CD4-positive, alpha-beta T cell treated with Interleukin-6 at 100 ng/mL for 8 hours (primary cell): ENCODE results near the gene EIF1AD.
A peak's percentile ranks its signal among the peaks of the same experiment; 100 is the strongest.

Experiments used
- DNase-seq: peaks from one replicate; pipeline ENCODE4 v3.0.0-alpha.2; 2020; ENCODE audit warnings: mixed read lengths, low spot score

The EIF1AD gene

DNA sequence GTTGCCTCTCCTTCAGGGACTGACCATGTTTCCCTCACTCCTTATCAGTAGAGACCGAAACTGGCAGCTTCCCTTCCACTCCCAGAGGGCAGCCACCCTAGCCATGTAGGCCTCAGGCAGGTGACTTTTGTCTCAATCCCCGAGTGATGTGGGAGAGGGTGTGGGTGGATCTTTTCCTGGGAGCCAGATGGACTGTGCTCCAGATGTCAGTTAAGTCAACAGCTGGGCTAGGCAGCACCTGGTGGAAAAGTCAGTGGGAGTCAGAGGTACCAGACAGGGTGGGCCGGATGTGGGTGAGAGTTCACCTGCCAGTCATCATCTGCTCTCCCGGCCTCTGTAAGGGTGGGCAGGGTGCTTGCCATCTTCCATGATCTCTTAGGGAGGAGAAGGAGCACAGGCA, 2.2 kb upstream of the EIF1AD start:
- no peak for DNase-seq

DNA sequence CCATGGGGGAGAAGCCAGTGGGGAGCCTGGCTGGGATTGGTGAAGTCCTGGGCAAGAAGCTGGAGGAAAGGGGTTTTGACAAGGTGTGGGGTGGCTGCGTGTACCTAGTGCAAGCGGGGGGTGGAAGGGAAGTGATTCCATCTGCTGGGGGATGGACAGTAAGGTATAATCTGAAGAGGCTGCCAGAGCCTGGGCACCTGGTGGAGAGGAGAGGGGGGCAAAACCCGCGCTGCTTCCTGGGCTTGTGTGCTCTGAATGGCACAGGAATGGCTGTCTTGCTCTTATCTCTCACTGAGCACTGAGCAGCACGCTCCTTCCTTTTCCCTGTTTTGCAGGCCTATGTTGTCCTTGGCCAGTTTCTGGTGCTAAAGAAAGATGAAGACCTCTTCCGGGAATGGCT, 1.3 kb upstream of the EIF1AD start:
- no peak for DNase-seq

DNA sequence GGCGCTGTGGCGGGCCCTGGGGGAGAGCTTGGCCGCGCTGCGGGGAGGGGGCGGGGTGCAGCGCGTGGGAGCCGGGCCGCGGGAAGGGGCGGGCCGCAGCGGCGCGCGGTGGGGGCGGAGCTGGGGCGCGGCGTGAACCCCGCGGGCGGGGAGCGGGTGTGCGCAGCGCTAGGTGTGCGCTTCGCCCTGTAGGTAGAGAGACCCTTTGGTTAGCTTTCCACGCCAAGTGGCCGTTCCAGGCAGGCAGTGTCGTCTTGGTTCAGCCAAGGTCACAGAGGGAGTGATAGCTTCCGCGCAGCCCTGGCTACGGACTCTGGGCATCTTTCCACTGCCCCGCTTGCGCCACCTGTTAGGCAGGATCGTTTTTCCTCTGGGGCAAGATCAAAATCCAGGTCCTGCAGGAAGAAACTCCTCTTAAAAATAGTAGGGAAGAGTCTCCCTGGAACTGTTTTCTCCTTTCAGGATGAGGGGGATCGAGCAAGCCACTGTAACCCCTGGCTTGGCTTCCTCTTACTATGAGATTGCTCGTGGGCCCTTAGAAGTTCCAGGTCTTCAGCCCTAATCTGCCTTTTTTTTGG, 780 bp upstream of the EIF1AD start:
- DNase-seq: no peak

DNA sequence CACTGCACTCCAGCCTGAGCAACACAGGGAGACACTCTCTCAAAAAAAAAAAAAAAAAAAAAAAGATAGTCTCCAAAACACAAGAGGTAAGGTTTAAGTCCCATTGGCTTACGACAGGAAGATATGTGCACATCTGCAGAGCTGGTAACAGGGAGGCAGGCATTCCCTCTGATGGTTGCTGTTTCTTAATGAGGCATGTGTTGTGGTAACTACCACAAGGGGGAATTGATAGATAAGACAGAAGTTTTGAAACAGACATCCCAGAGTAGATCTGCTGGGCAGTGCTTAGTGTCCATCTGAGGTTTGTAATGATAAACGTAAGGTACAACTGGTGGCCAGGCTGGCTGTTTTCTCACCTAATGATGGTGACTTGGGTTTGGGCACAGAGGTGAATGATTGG, 4.7 kb downstream of the EIF1AD start:
- no peak for DNase-seq

DNA sequence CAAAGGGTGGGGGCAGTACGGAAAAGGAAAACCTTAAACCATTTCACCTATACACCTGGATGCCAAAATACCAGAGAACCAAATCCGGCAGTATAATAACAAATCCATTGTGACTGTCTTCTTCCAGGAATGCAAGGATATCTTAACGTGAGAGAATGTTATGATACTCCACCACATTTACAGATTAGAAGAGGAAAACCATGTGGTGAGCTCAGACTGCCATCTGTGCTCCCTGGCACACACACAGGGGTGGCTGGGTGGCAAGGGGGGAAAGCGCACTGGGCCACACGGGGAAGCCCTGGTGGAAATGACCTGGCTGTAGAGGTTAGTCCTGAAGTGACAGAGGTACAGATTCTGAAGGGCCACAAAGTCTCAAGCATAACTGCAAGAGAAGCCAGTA, 9.9 kb downstream of the EIF1AD start:
- no peak for DNase-seq

DNA sequence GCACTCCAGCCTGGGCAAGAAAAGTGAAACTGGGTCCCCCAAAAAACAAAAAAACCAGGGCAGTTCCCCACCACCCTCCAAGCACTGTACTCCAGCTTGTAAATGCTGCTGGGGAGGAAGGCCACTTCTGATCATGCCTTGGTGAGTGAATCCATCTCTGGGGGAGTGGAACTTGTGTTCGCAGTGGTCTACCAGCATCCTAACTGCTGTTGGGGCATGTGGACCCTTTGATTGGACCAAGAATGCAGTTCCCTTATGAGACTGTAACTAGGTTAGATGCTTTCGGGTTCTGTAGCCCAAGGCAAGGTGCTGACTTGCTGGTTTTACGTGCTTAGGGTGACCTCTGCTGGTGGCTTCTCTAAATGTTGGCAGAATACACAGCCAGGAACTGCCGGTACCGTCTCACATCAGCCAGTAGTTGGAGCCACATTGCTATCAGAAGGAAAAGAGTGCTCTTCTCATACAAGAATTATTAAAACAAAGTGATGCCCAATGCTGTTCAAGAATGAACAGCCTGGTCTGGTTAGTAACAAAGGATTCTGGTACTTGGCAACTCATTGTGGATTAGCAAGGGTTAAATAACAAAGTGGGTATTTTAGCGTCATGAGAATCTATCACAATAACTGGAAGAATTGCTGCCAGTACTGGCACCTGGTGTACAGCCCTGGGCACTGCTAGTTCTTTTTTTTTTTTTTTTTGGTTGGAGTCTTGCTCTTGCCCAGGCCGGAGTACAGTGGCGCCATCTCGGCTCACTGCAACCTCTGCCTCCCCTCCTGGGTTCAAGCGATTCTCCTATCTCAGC, 13.0 kb downstream of the EIF1AD start:
- DNase-seq: peak; percentile 94

GRCh38 chr11:65987336-65987735, 14.6 kb downstream of the EIF1AD start:
- no peak for DNase-seq

GRCh38 chr11:65983589-65983987, 18.4 kb downstream of the EIF1AD start:
- no peak for DNase-seq

- DNase-seq: no peak
These were observed 19.0 kb downstream of the EIF1AD start for GRCh38 chr11:65982824-65983588.

DNA sequence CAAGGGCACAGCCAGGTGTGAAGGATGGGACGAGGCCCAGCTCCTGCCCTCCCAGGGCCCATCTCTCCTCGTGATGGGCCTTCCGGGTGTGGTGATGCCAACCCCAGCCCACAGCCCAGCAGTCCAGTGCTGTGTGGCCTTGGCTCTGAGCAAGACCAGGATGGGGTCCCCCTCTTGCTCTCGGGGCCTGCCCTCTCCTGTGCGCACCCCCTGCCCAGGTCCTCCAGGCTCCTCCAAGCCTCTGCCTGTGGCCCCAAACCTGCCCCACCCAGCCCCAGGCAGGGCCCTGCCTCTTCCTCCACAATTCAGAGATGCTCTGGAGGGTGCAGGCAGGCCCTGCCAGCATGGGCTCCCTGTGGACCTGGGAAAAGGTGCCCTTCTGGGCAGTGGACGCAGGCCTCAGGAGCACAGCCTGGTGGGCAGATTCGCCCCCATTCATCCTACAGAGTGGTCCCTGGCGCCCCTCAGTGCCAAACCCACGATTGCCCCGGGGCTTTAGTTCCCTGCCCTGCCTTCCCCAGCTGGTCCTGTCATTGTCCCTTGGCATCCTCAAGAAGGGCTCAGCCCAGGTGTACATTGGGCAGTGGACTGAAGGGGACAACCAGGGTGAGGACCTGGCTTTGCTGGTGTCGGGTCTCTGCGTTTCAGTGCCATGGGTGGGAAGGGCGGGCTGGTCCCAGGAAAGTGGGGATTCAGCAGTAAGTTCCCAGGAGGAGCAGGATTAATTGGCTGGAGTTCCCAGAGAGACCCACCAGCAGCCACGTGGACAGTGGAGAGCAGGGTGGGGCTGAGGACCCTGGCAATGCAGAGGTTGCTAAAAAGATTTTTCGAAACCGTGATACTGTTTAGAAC, 19.8 kb downstream of the EIF1AD start:
- DNase-seq: no peak

DNA sequence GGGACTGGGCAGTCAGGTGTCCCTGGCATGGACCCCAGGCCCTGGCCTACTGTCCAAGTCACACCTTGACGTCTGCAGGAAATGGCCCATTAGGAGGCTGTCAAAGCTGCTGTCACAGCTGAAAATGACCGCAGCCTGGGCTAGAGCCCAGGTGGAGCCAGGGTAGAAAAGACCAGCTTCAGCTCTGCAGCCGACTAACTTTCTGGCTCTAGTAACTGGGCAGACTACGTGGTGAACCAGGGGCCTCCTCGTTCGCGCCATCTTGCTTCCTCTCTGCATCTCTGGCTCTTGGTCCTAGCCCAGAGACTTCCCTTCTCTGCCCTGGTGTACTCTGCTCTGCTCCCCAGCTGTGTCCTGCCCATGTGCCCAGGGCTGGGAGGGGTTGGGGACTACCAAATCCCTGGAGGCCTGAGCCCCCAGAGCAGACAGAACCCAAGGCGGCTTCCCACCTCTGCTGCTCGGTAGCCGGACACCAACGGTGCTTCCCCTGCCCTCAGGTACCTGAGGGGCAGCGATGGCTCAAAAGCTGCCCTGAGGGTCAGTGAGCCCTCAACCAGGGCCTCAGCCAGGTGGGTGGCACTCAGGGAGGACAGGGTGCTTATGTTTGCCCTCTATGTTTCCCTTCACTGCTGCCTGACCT, 20.7 kb downstream of the EIF1AD start:
- no peak for DNase-seq

- DNase-seq: no peak
These were observed 22.6 kb downstream of the EIF1AD start for GRCh38 chr11:65979261-65979759.

- no peak for DNase-seq
These were observed 23.3 kb downstream of the EIF1AD start for GRCh38 chr11:65978391-65979238.

DNA sequence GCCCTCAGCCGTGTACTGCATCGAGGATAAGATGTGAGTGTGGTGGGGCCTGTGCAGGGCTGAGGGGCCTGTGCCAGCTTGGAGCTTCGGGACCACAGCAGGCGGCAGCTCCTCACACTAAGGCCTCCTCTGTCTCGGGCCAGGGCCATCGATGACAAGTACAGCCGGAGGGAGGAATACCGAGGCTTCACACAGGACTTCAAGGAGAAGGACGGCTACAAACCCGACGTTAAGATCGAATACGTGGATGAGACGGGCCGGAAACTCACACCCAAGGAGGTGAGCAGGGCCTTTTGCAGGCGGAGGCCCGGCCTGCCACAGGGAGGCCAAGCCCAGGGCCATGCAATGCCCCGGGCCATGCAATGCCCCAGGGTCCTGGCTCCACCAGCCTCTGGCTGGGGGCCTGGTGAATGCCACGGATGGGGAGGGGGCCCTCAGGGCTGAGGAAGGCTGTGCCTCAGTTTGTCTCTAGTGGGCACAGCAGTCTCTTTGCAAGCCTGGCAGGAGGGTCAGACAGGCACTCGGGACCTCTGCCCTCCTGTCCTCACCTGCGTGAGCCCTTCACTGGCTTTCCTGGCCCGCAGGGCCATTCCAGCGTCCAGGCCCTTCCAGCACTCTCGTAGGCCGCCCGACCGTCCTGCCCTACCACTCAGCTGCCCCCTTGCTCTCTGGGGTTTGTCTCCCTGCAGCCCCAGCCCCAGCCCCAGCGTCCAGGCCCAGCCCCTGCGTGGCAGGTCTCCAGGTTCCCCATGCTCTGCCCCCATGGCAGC, 24.2 kb downstream of the EIF1AD start:
- DNase-seq: no peak

DNA sequence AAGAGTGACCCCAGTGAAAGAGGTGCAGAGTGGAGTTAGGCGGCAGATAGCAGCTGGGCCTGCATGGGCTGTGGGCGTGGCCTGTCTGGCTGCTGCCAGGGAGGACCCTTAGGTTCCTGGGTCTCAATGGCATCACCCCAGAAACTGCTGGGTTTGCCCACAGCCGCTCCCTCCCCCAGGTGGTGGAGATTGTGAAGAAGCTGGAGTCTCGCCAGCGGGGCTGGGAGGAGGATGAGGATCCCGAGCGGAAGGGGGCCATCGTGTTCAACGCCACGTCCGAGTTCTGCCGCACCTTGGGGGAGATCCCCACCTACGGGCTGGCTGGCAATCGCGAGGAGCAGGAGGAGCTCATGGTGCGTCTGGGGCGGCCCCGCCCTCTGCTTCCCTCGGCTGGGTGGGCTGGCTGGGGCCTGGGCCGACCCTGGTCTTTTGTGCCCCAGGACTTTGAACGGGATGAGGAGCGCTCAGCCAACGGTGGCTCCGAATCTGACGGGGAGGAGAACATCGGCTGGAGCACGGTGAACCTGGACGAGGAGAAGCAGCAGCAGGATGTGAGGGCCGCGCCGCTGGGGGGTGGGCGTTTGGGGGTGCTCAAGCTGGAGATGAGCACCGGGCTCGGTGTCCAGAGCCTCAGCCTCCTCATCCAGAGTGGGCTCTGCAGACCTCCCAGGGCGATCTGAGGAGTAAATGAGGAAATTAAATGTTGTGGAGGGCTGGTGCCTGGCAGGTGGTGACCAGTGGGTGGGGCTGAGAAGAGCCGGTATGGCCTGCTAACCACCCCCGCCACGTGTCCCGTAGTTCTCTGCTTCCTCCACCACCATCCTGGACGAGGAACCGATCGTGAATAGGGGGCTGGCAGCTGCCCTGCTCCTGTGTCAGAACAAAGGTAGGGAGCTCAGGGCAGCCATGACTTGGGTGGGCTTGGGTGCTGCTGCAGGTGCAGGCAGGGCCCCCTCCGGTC, 25.5 kb downstream of the EIF1AD start:
- no peak for DNase-seq

DNA sequence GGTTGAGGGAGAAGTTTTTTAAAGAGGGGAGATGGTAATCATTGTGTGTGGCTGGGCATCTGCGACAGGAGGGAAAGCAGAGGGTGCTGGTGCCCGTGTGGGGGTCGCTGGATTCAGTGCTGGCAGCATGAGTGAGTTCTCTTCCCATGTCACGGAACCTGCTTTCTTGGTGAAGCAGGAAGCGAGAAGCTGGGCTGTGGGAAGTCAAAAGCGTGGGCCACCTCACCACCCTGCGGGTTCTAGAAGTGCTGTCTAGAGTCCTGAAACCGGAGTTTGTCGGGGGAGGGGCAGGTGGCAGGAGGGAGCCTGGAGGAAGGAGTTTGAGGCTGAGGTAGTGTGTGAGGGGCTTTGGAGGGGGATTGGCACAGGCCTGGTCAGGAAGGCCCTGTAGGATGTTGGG, 26.2 kb downstream of the EIF1AD start:
- no peak for DNase-seq

DNA sequence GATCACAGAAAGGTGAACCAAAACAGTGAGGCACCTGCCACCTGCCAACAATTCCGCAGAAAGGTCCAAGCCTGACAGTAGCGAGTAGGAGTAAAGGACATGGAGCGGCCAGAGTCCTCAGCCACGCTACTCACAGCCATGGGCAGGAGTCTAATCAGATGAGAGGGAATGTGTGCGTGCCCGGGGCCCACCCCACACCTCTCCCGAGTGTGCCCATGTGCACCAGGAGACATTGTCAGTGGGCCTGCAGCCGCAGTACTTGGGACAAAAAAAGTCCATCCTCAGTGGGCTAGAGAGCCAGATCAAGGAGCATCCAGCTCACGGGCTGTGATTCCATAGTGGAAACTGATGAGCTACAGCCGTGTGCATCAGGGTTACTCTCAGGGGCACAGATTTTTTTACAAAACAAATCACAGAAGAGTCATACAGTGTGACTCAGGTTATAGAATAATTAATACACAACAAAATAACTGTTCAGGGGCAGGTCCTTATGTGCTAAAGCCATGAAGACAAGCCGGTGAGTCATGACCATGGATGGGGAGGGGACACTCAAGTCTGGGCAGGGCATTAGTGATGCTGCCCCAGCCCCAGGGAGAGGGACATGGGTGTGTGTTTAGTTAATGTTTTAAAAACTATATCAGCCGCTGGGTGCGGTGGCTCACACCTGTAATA, 28.4 kb downstream of the EIF1AD start:
- DNase-seq: no peak

GRCh38 chr11:65972116-65972515, 29.8 kb downstream of the EIF1AD start:
- DNase-seq: no peak
